DND-41 (cell line): Measurements from ENCODE around the gene PLP1.
"Not testable (repeated sequence)": the region's sequence is repeated elsewhere in the genome, so short reads cannot be mapped to it uniquely, and the experiment has no call there.

ENCODE experiments used
- ATAC-seq: fragments of 200-7000 bp; cut with Tn5 transposase; 3 replicates; pipeline ENCODE4 v1.9.1; 2021; ENCODE audit warnings: low read depth; ENCODE audit not compliant: insufficient read depth
- DNase-seq: peaks from one replicate; pipeline ENCODE4 v3.0.0-alpha.2; 2020
- H2AFZ ChIP-seq: 2 replicates; pipeline ENCODE4 v1.6.0; 2012; ENCODE audit warnings: low read depth, low read length
- H3K27ac ChIP-seq: 2 replicates; pipeline ENCODE4 v1.5.1; 2012; ENCODE audit warnings: low read length, inconsistent platforms
- H3K27me3 ChIP-seq: fragments of 200-600 bp; sonication (generic); 2 replicates; pipeline ENCODE4 v1.6.0; 2012; ENCODE audit warnings: low read length, mild to moderate bottlenecking, inconsistent platforms; ENCODE audit not compliant: insufficient read depth, poor library complexity
- H3K36me3 ChIP-seq: 2 replicates; pipeline ENCODE4 v1.5.1; 2012; ENCODE audit warnings: low read length, inconsistent platforms; ENCODE audit not compliant: insufficient read depth
- H3K4me1 ChIP-seq: 2 replicates; pipeline ENCODE4 v1.5.1; 2012; ENCODE audit warnings: mild to moderate bottlenecking, low read length; ENCODE audit not compliant: insufficient read depth
- H3K4me2 ChIP-seq: 2 replicates; pipeline ENCODE4 v1.6.0; 2012; ENCODE audit warnings: mild to moderate bottlenecking, moderate library complexity, low read length, inconsistent platforms; ENCODE audit not compliant: insufficient read depth
- H3K4me3 ChIP-seq, 2 experiments: fragments of 200-600 bp in 1 of 2; shearing (Covaris generic) in 1 of 2; 2 replicates each; pipeline ENCODE4 v1.5.1; 2012 to 2016; ENCODE audit warnings: inconsistent platforms in 2 of 2, low read length in 2 of 2, mild to moderate bottlenecking in 2 of 2, low read depth in 1 of 2, moderate library complexity in 1 of 2
- H3K79me2 ChIP-seq: 2 replicates; pipeline ENCODE4 v1.6.0; 2012; ENCODE audit warnings: low read length, inconsistent platforms; ENCODE audit not compliant: insufficient read depth
- H3K9ac ChIP-seq: 2 replicates; pipeline ENCODE4 v1.6.0; 2012; ENCODE audit warnings: low read depth, mild to moderate bottlenecking, inconsistent platforms, low read length, moderate library complexity
- H3K9me3 ChIP-seq: 2 replicates; pipeline ENCODE4 v1.5.1; 2012; ENCODE audit warnings: low read length, moderate library complexity, mild to moderate bottlenecking, inconsistent platforms; ENCODE audit not compliant: insufficient read depth, severe bottlenecking
- H4K20me1 ChIP-seq: 2 replicates; pipeline ENCODE4 v1.6.0; 2012; ENCODE audit warnings: low read length; ENCODE audit not compliant: insufficient read depth
- CTCF ChIP-seq: IDR thresholded peaks from 2 replicates; pipeline ENCODE4 v1.5.1; 2012; ENCODE audit warnings: borderline replicate concordance, low read length, moderate library complexity, mild to moderate bottlenecking; ENCODE audit not compliant: poor library complexity, severe bottlenecking; ENCODE audit errors: extremely low read depth
- EZH2 ChIP-seq: IDR thresholded peaks from 3 replicates; pipeline ENCODE4 v1.6.1; 2012; ENCODE audit warnings: borderline replicate concordance, low read depth, mild to moderate bottlenecking, moderate library complexity, low read length, inconsistent platforms; ENCODE audit not compliant: severe bottlenecking

PLP1 gene

GRCh38 chrX:103758555-103758954 is 18.1 kb upstream of the PLP1 start:
- Histone ChIP-seq H2AFZ (no peak overlapping the region), H3K36me3 (no peaks in the 10 kb centered on the region), H3K9me3 (no peaks in the 10 kb centered on the region), H3K9ac (no peak overlapping the region), H3K79me2 (no peaks in the 10 kb centered on the region), H3K4me1 (peaks cover 8% of the 10 kb centered on the region; the same call in 1 of the 2 replicates), H3K27ac (no peak overlapping the region), H3K27me3 (no peaks in the 10 kb centered on the region), H3K4me3 (no peak overlapping the region), H3K4me2 (no peak overlapping the region), H4K20me1 (no peaks in the 10 kb centered on the region)
- DNase-seq, result no peak
- ATAC-seq, result no peak
- TF ChIP-seq CTCF (no peak), EZH2 (no peak)

GRCh38 chrX:103763541-103763940 is 13.1 kb upstream of the PLP1 start:
- not testable (repeated sequence) for H3K79me2 ChIP-seq, H3K36me3 ChIP-seq, H3K9ac ChIP-seq, H3K9me3 ChIP-seq, DNase-seq, H3K4me2 ChIP-seq, H3K4me3 ChIP-seq, H3K4me1 ChIP-seq, H4K20me1 ChIP-seq, H2AFZ ChIP-seq, ATAC-seq, H3K27me3 ChIP-seq, H3K27ac ChIP-seq

GRCh38 chrX:103766813-103767555 is 9.7 kb upstream of the PLP1 start:
- not testable (repeated sequence) for H3K27ac ChIP-seq, H3K79me2 ChIP-seq, H3K4me2 ChIP-seq, H2AFZ ChIP-seq, H3K4me1 ChIP-seq, H4K20me1 ChIP-seq, H3K27me3 ChIP-seq, DNase-seq, ATAC-seq, H3K9me3 ChIP-seq, H3K36me3 ChIP-seq, H3K4me3 ChIP-seq, H3K9ac ChIP-seq

GRCh38 chrX:103773445-103773844 is 3.2 kb upstream of the PLP1 start:
- no peaks in the 10 kb centered on the region for H3K9me3 ChIP-seq
- H3K79me2 ChIP-seq, result no peaks in the 10 kb centered on the region
- TF ChIP-seq CTCF, result no peak
- TF ChIP-seq EZH2, result no peak
- H3K4me1 ChIP-seq, result no peaks in the 10 kb centered on the region
- no peak overlapping the region for H3K27ac ChIP-seq
- ATAC-seq (no peak), DNase-seq (no peak)
- H3K9ac ChIP-seq, result no peak overlapping the region
- H2AFZ ChIP-seq, result no peak overlapping the region
- H3K27me3 ChIP-seq, result no peaks in the 10 kb centered on the region
- no peaks in the 10 kb centered on the region for H4K20me1 ChIP-seq
- no peak overlapping the region for H3K4me2 ChIP-seq
- H3K4me3 ChIP-seq, result no peak overlapping the region
- H3K36me3 ChIP-seq, result no peaks in the 10 kb centered on the region
